Astrocyte (in vitro differentiated cells and primary cell): ENCODE measurements around the gene EMID1. TPM values are rescaled to one million over a fixed set of nuclear protein-coding genes. Genes with fewer than 3 reads are reported as not detected.
A peak's percentile ranks its signal among the peaks of the same experiment; 100 is the strongest.

Source experiments
- DNase-seq: peaks from one replicate; pipeline ENCODE4 v3.0.0-alpha.2; 2010; ENCODE audit warnings: low read depth
- FAIRE-seq: peaks from 2 replicates; lab custom pipeline; 2011; peaks lifted over from hg19 to GRCh38; lab: Jason Lieb, UNC
- H2AFZ ChIP-seq: 2 replicates; pipeline ENCODE4 v1.6.0; 2012; ENCODE audit warnings: low read depth, low read length, inconsistent platforms
- H3K27ac ChIP-seq: 2 replicates; pipeline ENCODE4 v1.5.1; 2011; ENCODE audit warnings: low read depth, low read length, inconsistent platforms
- H3K27me3 ChIP-seq: 2 replicates; pipeline ENCODE4 v1.6.0; 2011; ENCODE audit warnings: low read length, inconsistent platforms; ENCODE audit not compliant: insufficient read depth
- H3K36me3 ChIP-seq: 2 replicates; pipeline ENCODE4 v1.5.1; 2011; ENCODE audit warnings: low read length, inconsistent platforms; ENCODE audit not compliant: insufficient read depth
- H3K4me1 ChIP-seq: 2 replicates; pipeline ENCODE4 v1.5.1; 2011; ENCODE audit warnings: low read length, inconsistent platforms; ENCODE audit not compliant: insufficient read depth
- H3K4me2 ChIP-seq: 2 replicates; pipeline ENCODE4 v1.6.0; 2012; ENCODE audit warnings: low read length, inconsistent platforms
- H3K4me3 ChIP-seq: 2 replicates; pipeline ENCODE4 v1.5.1; 2011; ENCODE audit warnings: low read depth, mild to moderate bottlenecking, low read length, inconsistent platforms; ENCODE audit not compliant: insufficient read depth
- H3K79me2 ChIP-seq: 2 replicates; pipeline ENCODE4 v1.6.0; 2012; ENCODE audit warnings: mild to moderate bottlenecking, low read length, inconsistent platforms; ENCODE audit not compliant: insufficient read depth
- H3K9ac ChIP-seq: 2 replicates; pipeline ENCODE4 v1.6.0; 2012; ENCODE audit warnings: mild to moderate bottlenecking, low read length, inconsistent platforms
- H3K9me3 ChIP-seq: 2 replicates; pipeline ENCODE4 v1.5.1; 2012; ENCODE audit warnings: low read depth, mild to moderate bottlenecking, low read length, inconsistent platforms; ENCODE audit not compliant: insufficient read depth
- H4K20me1 ChIP-seq: 2 replicates; pipeline ENCODE4 v1.6.0; 2012; ENCODE audit warnings: low read length, inconsistent platforms; ENCODE audit not compliant: insufficient read depth
- H3K27ac Mint-ChIP-seq: one replicate; pipeline ENCODE4 v1.8.0; 2021; ENCODE audit warnings: mild to moderate bottlenecking, mixed read lengths; ENCODE audit not compliant: unreplicated experiment
- H3K27me3 Mint-ChIP-seq: one replicate; pipeline ENCODE4 v1.8.0; 2021; ENCODE audit warnings: low read depth, mixed read lengths; ENCODE audit not compliant: unreplicated experiment
- H3K36me3 Mint-ChIP-seq: one replicate; pipeline ENCODE4 v1.8.0; 2021; ENCODE audit warnings: low read depth, mixed read lengths; ENCODE audit not compliant: unreplicated experiment
- H3K4me1 Mint-ChIP-seq: one replicate; pipeline ENCODE4 v1.8.0; 2021; ENCODE audit warnings: low read depth, mixed read lengths; ENCODE audit not compliant: unreplicated experiment
- H3K4me3 Mint-ChIP-seq: one replicate; pipeline ENCODE4 v1.8.0; 2021; ENCODE audit warnings: mild to moderate bottlenecking, moderate library complexity, mixed read lengths; ENCODE audit not compliant: unreplicated experiment
- H3K9me3 Mint-ChIP-seq: one replicate; pipeline ENCODE4 v1.8.0; 2021; ENCODE audit warnings: mild to moderate bottlenecking, mixed read lengths; ENCODE audit not compliant: unreplicated experiment
- EZH2 ChIP-seq: IDR thresholded peaks from 2 replicates; pipeline ENCODE4 v1.6.1; 2012; ENCODE audit warnings: mild to moderate bottlenecking, low read length, inconsistent platforms; ENCODE audit not compliant: insufficient read depth
- total RNA-seq: library from RNA; stranded (reverse); gene quantifications from 2 replicates; pipeline ENCODE4 v1.2.1, GENCODE V29; 2021
- TF ChIP-seq, protein P1 (sequence below): IDR thresholded peaks from 2 replicates; pipeline ENCODE4 v1.5.1; 2011; ENCODE audit warnings: low read depth, mild to moderate bottlenecking, inconsistent platforms, low read length, moderate library complexity; ENCODE audit not compliant: insufficient read depth

The EMID1 gene
- total RNA-seq, 1 donor from 2014 or later = 0.34 TPM

DNA sequence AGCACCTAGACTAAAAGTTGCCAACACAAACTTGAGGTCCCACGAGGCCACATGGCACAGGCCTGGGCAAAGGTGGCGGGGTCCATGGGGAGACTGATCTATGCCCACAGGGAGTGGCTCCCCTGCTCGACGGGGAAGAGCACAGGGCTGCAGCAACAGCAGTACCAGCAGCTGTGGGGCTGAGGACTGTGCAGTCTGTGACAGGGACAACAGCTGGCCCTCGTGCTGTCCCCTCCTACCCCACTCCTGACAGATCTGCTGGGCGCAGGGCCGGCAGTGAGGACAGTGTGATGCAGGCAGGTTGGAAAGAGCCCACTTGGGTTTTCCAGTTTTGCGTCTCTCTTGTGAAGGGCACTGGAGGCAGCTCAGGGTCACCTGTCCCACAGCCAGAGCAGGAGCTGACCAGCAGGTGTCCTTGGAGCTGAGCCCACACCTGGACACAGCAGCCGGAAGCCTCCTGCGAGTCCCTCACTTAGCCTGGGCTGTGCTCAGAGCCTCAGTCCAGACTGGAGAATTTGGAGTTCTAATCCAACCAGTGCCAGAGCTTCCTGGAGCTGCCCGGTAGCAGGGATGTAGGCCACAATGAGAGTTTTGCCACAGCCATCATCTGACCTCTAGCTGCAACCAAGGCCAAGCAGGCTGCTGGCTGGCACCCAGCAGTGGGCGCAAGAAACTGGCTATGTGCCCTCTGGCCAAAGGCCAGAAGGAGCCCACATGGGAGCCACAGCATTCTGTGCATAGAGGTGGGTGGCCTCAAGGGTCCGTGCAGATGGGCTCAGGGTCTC, 97.2 kb downstream of the EMID1 start:
- Mint-ChIP-seq H3K27ac (no peak overlapping the region), H3K36me3 (peaks cover 11% of the 10 kb centered on the region), H3K27me3 (no peaks in the 10 kb centered on the region), H3K9me3 (peaks cover 2% of the 10 kb centered on the region), H3K4me1 (no peaks in the 10 kb centered on the region), H3K4me3 (no peak overlapping the region)
- Histone ChIP-seq H3K9me3 (no peaks in the 10 kb centered on the region), H3K36me3 (peaks cover 21% of the 10 kb centered on the region), H3K4me1 (peaks cover 14% of the 10 kb centered on the region), H3K27ac (no peak overlapping the region), H2AFZ (no peak overlapping the region), H3K4me2 (no peak overlapping the region), H3K9ac (no peak overlapping the region), H3K4me3 (no peak overlapping the region), H3K79me2 (peaks cover 8% of the 10 kb centered on the region), H4K20me1 (peaks cover 42% of the 10 kb centered on the region), H3K27me3 (no peaks in the 10 kb centered on the region)
- FAIRE-seq (no peak), DNase-seq (no peak)
- TF ChIP-seq EZH2 = no peak
- TF ChIP-seq, protein P1, sequence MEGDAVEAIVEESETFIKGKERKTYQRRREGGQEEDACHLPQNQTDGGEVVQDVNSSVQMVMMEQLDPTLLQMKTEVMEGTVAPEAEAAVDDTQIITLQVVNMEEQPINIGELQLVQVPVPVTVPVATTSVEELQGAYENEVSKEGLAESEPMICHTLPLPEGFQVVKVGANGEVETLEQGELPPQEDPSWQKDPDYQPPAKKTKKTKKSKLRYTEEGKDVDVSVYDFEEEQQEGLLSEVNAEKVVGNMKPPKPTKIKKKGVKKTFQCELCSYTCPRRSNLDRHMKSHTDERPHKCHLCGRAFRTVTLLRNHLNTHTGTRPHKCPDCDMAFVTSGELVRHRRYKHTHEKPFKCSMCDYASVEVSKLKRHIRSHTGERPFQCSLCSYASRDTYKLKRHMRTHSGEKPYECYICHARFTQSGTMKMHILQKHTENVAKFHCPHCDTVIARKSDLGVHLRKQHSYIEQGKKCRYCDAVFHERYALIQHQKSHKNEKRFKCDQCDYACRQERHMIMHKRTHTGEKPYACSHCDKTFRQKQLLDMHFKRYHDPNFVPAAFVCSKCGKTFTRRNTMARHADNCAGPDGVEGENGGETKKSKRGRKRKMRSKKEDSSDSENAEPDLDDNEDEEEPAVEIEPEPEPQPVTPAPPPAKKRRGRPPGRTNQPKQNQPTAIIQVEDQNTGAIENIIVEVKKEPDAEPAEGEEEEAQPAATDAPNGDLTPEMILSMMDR = no peak

DNA sequence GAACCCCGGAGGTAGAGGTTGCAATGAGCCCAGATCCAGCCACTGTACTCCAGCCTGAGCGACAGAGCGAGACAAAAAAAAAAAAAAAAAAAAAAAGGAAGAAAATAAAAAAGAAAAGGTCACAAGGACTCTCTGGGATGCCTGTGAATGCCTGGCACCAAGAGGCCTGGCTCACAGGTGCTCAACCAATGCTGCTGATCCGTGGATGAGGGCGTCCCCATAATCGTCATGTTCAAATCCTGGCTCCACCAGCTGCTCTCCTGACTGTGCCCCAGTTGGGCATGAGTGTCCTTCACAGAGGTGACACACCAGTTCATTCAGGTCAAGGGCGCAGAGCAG, 100.1 kb downstream of the EMID1 start:
- H3K4me1 Mint-ChIP-seq = peaks cover 4% of the 10 kb centered on the region
- H3K9ac ChIP-seq = peak overlapping the region; percentile 84
- peaks cover 41% of the 10 kb centered on the region for H3K4me1 ChIP-seq
- peaks cover 2% of the 10 kb centered on the region for H3K36me3 ChIP-seq
- H3K27me3 Mint-ChIP-seq = no peaks in the 10 kb centered on the region
- no peaks in the 10 kb centered on the region for H3K27me3 ChIP-seq
- no peaks in the 10 kb centered on the region for H3K36me3 Mint-ChIP-seq
- peak overlapping the region; percentile 23 for H3K27ac Mint-ChIP-seq
- H3K4me2 ChIP-seq = peak overlapping the region; percentile 92
- TF ChIP-seq, protein P1 = no peak
- TF ChIP-seq EZH2 = no peak
- H3K9me3 ChIP-seq = no peaks in the 10 kb centered on the region
- DNase-seq (no peak), FAIRE-seq (no peak)
- H3K4me3 Mint-ChIP-seq = peak overlapping the region; percentile 84
- H3K9me3 Mint-ChIP-seq = peaks cover 2% of the 10 kb centered on the region
- no peak overlapping the region for H3K4me3 ChIP-seq
- H4K20me1 ChIP-seq = peaks cover 27% of the 10 kb centered on the region
- H2AFZ ChIP-seq = peak overlapping the region; percentile 90
- peaks cover 34% of the 10 kb centered on the region for H3K79me2 ChIP-seq
- no peak overlapping the region for H3K27ac ChIP-seq

DNA sequence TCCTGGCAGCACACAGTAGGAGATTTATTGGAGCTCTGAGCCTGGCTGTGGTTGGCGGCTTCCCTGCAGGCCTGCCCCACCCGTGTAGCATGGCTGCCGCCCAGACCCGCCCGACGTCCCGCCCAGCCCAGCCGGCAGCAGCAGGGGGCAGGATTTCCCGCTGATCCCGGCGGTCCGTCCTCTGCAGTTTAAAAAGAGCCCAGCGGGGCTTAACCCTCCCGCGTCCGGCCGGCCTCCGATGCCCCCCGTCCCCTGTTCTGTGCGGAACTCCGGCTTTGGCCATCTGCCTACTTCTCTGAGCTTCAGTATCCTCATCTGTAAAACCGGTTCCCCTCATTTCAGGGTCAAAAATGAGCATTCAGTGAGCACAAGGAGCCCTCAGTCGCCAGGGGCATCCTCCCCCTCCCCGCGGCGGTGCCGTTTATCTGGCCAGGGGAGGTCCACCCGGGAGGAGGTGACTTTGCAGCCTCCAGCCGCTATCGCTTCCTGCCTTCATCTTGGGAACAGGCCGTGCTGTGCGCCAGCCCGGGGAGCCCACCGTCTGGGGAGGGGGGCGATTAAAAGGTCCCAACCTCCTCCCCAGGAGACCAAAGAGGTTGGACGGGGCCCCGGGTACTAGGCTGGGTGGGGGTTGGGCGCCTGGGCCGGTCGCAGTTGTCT, 100.6 kb downstream of the EMID1 start, which contains the start of gene GAS2L1:
Gene GAS2L1, plus strand, starts transcription at position 476 of the 660 bp plus-strand sequence. CDS start 1,456 bp downstream, outside the sequence.
- H3K27me3 Mint-ChIP-seq = no peaks in the 10 kb centered on the region
- peak within 1 kb of the TSS; percentile 91 for H3K4me3 Mint-ChIP-seq
- Histone ChIP-seq H3K36me3 (no peaks in the 10 kb centered on the region), H3K4me3 (peak within 1 kb of the TSS; percentile 79), H2AFZ (peak within 1 kb of the TSS; percentile 90), H3K9ac (peak within 1 kb of the TSS; percentile 84), H4K20me1 (peaks cover 22% of the 10 kb centered on the region), H3K27ac (peak within 1 kb of the TSS; percentile 78), H3K79me2 (peaks cover 34% of the 10 kb centered on the region), H3K9me3 (no peaks in the 10 kb centered on the region), H3K27me3 (no peaks in the 10 kb centered on the region), H3K4me2 (peak within 1 kb of the TSS; percentile 92), H3K4me1 (peaks cover 46% of the 10 kb centered on the region)
- no peak for FAIRE-seq
- H3K36me3 Mint-ChIP-seq = peaks cover 1% of the 10 kb centered on the region
- peak within 1 kb of the TSS; percentile 83 for H3K27ac Mint-ChIP-seq
- peak; percentile 57 for DNase-seq
- TF ChIP-seq, protein P1 = peak; percentile 18
- no peak for TF ChIP-seq EZH2
- peaks cover 4% of the 10 kb centered on the region for H3K4me1 Mint-ChIP-seq
- no peaks in the 10 kb centered on the region for H3K9me3 Mint-ChIP-seq
